Measurements from ENCODE around the gene MPP4. TPM values are rescaled to one million over a fixed set of nuclear protein-coding genes. Genes with fewer than 3 reads are reported as not detected.
A peak's percentile ranks its signal among the peaks of the same experiment; 100 is the strongest.

MPP4 gene
- total and polyA plus RNA-seq, 2 of the 13 experiments (the other 11 are each of a cell fraction or from before 2014, with no cell fraction given): not detected

DNA sequence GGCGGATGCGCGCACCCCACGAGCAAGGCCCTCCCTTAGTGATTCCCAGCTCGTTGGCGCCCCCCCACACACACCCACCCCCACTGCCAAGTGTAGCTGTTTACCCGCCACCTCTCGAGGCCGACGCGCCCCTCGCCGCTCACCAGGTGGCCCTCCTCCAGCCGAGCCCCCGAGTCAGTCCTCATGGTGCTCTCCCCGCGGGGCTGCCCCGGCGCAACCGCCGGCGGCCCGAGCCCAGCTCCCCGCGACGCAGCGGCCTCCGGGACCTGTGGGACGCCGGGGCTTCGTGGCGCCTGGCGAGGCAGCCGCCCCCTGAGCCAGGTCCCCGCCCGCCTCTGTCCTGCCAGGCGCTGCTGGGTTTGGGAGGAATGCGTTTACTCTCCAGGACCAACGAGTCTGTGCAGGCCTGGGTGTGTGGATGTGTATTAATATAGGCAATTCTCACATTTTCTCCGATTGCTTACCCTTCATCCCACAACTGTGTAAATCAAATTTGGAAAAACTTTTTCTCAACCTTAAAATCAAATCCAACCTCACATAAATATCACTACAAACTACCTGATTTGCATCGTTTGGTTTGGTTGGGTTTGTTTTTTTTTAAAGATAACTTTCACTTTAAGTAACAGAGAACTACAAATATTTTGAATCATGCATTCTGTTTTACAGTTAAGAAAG lies 55.1 kb downstream of the MPP4 start, which contains the start of gene TMEM237 (continued):
- TF ChIP-seq, protein P1, sequence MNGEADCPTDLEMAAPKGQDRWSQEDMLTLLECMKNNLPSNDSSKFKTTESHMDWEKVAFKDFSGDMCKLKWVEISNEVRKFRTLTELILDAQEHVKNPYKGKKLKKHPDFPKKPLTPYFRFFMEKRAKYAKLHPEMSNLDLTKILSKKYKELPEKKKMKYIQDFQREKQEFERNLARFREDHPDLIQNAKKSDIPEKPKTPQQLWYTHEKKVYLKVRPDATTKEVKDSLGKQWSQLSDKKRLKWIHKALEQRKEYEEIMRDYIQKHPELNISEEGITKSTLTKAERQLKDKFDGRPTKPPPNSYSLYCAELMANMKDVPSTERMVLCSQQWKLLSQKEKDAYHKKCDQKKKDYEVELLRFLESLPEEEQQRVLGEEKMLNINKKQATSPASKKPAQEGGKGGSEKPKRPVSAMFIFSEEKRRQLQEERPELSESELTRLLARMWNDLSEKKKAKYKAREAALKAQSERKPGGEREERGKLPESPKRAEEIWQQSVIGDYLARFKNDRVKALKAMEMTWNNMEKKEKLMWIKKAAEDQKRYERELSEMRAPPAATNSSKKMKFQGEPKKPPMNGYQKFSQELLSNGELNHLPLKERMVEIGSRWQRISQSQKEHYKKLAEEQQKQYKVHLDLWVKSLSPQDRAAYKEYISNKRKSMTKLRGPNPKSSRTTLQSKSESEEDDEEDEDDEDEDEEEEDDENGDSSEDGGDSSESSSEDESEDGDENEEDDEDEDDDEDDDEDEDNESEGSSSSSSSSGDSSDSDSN (CRISPR knock-in tag; IDR thresholded peaks at IDR 0.05): peak; percentile 56; the same call in 1 of the 2 replicates
- TF ChIP-seq EED (CRISPR knock-in tag; IDR thresholded peaks at IDR 0.05): no peak
- TF ChIP-seq ZNF569 (CRISPR knock-in tag; IDR thresholded peaks at IDR 0.05; ENCODE audit: borderline replicate concordance): no peak
- no peak for TF ChIP-seq ZFP37 (CRISPR knock-in tag; IDR thresholded peaks at IDR 0.05; ENCODE audit: borderline replicate concordance)
- TF ChIP-seq ZNF839 (CRISPR knock-in tag; IDR thresholded peaks at IDR 0.05; ENCODE audit: borderline replicate concordance): no peak
- TF ChIP-seq CBX1 (IDR thresholded peaks at IDR 0.05; ENCODE audit: low read depth): no peak
- TF ChIP-seq, protein P2, sequence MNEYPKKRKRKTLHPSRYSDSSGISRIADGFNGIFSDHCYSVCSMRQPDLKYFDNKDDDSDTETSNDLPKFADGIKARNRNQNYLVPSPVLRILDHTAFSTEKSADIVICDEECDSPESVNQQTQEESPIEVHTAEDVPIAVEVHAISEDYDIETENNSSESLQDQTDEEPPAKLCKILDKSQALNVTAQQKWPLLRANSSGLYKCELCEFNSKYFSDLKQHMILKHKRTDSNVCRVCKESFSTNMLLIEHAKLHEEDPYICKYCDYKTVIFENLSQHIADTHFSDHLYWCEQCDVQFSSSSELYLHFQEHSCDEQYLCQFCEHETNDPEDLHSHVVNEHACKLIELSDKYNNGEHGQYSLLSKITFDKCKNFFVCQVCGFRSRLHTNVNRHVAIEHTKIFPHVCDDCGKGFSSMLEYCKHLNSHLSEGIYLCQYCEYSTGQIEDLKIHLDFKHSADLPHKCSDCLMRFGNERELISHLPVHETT (CRISPR knock-in tag; conservative IDR thresholded peaks at IDR 0.05): no peak
- no peak for TF ChIP-seq ZMAT3 (CRISPR knock-in tag; conservative IDR thresholded peaks at IDR 0.05)
- no peak for TF ChIP-seq NCOR1 (IDR thresholded peaks at IDR 0.05; ENCODE audit: borderline replicate concordance, low read length)
- TF ChIP-seq ZFP62 (CRISPR knock-in tag; IDR thresholded peaks at IDR 0.05): no peak
- TF ChIP-seq, protein P3, sequence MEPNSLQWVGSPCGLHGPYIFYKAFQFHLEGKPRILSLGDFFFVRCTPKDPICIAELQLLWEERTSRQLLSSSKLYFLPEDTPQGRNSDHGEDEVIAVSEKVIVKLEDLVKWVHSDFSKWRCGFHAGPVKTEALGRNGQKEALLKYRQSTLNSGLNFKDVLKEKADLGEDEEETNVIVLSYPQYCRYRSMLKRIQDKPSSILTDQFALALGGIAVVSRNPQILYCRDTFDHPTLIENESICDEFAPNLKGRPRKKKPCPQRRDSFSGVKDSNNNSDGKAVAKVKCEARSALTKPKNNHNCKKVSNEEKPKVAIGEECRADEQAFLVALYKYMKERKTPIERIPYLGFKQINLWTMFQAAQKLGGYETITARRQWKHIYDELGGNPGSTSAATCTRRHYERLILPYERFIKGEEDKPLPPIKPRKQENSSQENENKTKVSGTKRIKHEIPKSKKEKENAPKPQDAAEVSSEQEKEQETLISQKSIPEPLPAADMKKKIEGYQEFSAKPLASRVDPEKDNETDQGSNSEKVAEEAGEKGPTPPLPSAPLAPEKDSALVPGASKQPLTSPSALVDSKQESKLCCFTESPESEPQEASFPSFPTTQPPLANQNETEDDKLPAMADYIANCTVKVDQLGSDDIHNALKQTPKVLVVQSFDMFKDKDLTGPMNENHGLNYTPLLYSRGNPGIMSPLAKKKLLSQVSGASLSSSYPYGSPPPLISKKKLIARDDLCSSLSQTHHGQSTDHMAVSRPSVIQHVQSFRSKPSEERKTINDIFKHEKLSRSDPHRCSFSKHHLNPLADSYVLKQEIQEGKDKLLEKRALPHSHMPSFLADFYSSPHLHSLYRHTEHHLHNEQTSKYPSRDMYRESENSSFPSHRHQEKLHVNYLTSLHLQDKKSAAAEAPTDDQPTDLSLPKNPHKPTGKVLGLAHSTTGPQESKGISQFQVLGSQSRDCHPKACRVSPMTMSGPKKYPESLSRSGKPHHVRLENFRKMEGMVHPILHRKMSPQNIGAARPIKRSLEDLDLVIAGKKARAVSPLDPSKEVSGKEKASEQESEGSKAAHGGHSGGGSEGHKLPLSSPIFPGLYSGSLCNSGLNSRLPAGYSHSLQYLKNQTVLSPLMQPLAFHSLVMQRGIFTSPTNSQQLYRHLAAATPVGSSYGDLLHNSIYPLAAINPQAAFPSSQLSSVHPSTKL (CRISPR knock-in tag; IDR thresholded peaks at IDR 0.05): peak; percentile 4; the same call in 1 of the 2 replicates
- TF ChIP-seq, protein P4, sequence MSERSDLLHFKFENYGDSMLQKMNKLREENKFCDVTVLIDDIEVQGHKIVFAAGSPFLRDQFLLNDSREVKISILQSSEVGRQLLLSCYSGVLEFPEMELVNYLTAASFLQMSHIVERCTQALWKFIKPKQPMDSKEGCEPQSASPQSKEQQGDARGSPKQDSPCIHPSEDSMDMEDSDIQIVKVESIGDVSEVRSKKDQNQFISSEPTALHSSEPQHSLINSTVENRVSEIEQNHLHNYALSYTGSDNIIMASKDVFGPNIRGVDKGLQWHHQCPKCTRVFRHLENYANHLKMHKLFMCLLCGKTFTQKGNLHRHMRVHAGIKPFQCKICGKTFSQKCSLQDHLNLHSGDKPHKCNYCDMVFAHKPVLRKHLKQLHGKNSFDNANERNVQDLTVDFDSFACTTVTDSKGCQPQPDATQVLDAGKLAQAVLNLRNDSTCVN (CRISPR knock-in tag; IDR thresholded peaks at IDR 0.05; ENCODE audit: borderline replicate concordance): no peak
- no peak for TF ChIP-seq ZNF670 (CRISPR knock-in tag; IDR thresholded peaks at IDR 0.05; ENCODE audit: borderline replicate concordance)
- TF ChIP-seq, protein P5, sequence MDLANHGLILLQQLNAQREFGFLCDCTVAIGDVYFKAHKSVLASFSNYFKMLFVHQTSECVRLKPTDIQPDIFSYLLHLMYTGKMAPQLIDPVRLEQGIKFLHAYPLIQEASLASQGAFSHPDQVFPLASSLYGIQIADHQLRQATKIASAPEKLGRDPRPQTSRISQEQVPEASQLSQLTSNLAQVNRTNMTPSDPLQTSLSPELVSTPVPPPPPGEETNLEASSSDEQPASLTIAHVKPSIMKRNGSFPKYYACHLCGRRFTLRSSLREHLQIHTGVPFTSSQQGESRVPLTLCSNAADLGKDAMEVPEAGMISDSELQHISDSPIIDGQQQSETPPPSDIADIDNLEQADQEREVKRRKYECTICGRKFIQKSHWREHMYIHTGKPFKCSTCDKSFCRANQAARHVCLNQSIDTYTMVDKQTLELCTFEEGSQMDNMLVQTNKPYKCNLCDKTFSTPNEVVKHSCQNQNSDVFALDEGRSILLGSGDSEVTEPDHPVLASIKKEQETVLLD (CRISPR knock-in tag; IDR thresholded peaks at IDR 0.05; ENCODE audit: low read depth): no peak; the same call in 1 of the 2 replicates
- TF ChIP-seq ZFP90 (CRISPR knock-in tag; IDR thresholded peaks at IDR 0.05; ENCODE audit: borderline replicate concordance): peak; percentile 46; the same call in 1 of the 2 replicates
- TF ChIP-seq SRF (IDR thresholded peaks at IDR 0.05; ENCODE audit: low read depth, low read length): no peak
- no peak for TF ChIP-seq PTBP1 (IDR thresholded peaks at IDR 0.05; ENCODE audit: low read depth, low read length, poor library complexity, severe bottlenecking)
- TF ChIP-seq ZNF253 (CRISPR knock-in tag; IDR thresholded peaks at IDR 0.05; ENCODE audit: borderline replicate concordance): peak; percentile 35; the same call in 1 of the 2 replicates
- no peak for TF ChIP-seq NR2F2 (IDR thresholded peaks at IDR 0.05; ENCODE audit: borderline replicate concordance, low read depth)
